Psoas muscle (tissue), 8 donors: ENCODE data around the gene BTBD3. TPM values are rescaled to one million over a fixed set of nuclear protein-coding genes. Genes with fewer than 3 reads are reported as not detected.

Experiments used
- ATAC-seq, 4 donors: fragments of 200-7000 bp; cut with Tn5 transposase; one replicate each; pipeline ENCODE4 v1.9.1; 2020; ENCODE audit warnings: moderate library complexity in 3 of 4, mild to moderate bottlenecking in 2 of 4
- DNase-seq, 2 donors: peaks; one replicate each; pipeline ENCODE4 v3.0.0-alpha.2; 2020
- H3K27ac ChIP-seq: fragments of 200-600 bp; one replicate; pipeline ENCODE4 v1.8.0; 2022
- H3K27me3 ChIP-seq, 3 donors: fragments of 200-600 bp in 1 of 3; one replicate each; pipeline versions ENCODE4 v1.6.1 to v1.8.0; 2013 to 2022; ENCODE audit warnings: low read length in 2 of 3, mild to moderate bottlenecking in 2 of 3, moderate library complexity in 1 of 3; ENCODE audit not compliant: insufficient read depth in 3 of 3
- H3K36me3 ChIP-seq, 2 donors: fragments of 200-600 bp in 1 of 2; one replicate each; pipeline versions ENCODE4 v1.6.1 to v1.8.0; 2013 to 2022; ENCODE audit warnings: low read depth in 1 of 2, mild to moderate bottlenecking in 1 of 2, moderate library complexity in 1 of 2; ENCODE audit not compliant: insufficient read depth in 1 of 2
- H3K4me1 ChIP-seq: fragments of 200-600 bp; one replicate; pipeline ENCODE4 v1.8.0; 2022
- H3K4me3 ChIP-seq: fragments of 200-600 bp; one replicate; pipeline ENCODE4 v1.8.0; 2022; ENCODE audit warnings: mild to moderate bottlenecking
- H3K9me3 ChIP-seq: fragments of 200-600 bp; one replicate; pipeline ENCODE4 v1.8.0; 2022
- WGBS, 3 donors: extraction: QIAGEN DNeasy Blood & Tissue Kit; methylation state at CpG; one replicate each; pipeline versions ENCODE4 v1.1.6 to v1.1.7; 2013; 5-methylcytosine and 5-hydroxymethylcytosine counted together
- intact Hi-C, 2 donors: fragments of 100-400 bp; cut with DNase I; formaldehyde crosslinking; loops; one replicate each; pipeline versions ENCODE4 v1.11.0 to v1.14.2; 2022
- polyA plus RNA-seq, 3 donors: library from polyadenylated mRNA; stranded (reverse); fragments of 200-250 nt; gene quantifications; one replicate each; pipeline ENCODE4 v1.2.3, GENCODE V29; 2013
- total RNA-seq, 4 donors: library from RNA; stranded (reverse); fragmentation: NEBNext Ultra II Directional in 2 of 4; extraction: Animal tissue kit (Norgen Biotek cat#: 25700) in 2 of 4; gene quantifications; one replicate each; pipeline versions ENCODE4 v1.2.1 to v1.2.4, GENCODE V29; 2021 to 2023
- TF ChIP-seq, protein P1 (sequence below): fragments of 200-600 bp; IDR thresholded peaks from one replicate; pipeline ENCODE4 v1.8.0; 2022; ENCODE audit warnings: antibody characterized with exemption
- donor health status: healthy with polysubstance abuse.
- donor health status: DM: no; HTN: no; CAD: no; lungs with moderate emphysema.
- donor health status: Bipolar disorder and iron deficiency.
- donor health status: healthy.
- donor health status: DM: yes; HTN: yes; CAD: no.
- donor health status: DM: no; HTN: no; CAD: no.
- donor health status: DM: no; HTN: no; CAD: no.
- donor health status: DM: yes; HTN: yes; CAD: no.

Gene BTBD3
- total and polyA plus RNA-seq, 7 donors = 7.3 to 23.7 (median 15.1) TPM

DNA sequence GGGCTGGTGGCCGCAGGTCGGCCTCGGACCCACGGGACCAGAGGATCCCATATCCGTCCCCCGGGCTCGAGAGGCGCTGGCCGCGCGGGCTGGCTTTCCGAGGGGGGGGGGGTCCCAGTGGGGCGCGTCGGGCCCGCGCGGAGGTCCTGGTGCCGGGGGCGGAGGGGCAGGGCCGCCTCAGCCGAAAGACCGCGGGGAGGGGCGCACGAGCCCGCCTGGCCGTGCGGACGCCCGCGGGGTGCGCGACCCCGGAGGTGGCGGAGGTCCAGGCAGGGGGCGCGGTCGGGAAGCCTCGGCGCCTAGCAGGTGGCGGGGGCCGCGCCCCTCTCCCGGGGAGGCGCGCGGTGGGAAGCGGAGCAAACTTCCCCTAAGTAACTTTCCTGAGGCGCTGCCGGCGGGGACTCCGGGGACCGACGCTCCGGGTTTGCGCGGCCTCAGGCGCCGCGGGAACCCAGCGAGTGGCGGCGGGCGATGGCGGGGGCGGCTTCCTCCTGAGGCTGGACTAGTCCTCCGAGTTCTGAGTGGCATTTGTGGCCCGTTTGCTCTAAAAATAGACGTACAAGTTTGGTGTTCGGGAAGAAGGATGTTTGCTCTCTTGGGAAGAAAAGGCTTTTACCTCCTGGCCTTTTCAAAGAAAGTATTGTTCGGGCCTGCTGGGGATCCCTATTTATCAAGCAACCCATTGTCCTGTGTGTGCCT, 26.5 kb upstream of the BTBD3 start:
- Histone ChIP-seq H3K9me3 (no peaks in the 10 kb centered on the region), H3K4me1 (peaks cover 44% of the 10 kb centered on the region), H3K4me3 (peak overlapping the region; percentile 82), H3K36me3 (no peaks in the 10 kb centered on the region), H3K27me3 (no peaks in the 10 kb centered on the region), H3K27ac (peak overlapping the region; percentile 94)
- TF ChIP-seq, protein P1, sequence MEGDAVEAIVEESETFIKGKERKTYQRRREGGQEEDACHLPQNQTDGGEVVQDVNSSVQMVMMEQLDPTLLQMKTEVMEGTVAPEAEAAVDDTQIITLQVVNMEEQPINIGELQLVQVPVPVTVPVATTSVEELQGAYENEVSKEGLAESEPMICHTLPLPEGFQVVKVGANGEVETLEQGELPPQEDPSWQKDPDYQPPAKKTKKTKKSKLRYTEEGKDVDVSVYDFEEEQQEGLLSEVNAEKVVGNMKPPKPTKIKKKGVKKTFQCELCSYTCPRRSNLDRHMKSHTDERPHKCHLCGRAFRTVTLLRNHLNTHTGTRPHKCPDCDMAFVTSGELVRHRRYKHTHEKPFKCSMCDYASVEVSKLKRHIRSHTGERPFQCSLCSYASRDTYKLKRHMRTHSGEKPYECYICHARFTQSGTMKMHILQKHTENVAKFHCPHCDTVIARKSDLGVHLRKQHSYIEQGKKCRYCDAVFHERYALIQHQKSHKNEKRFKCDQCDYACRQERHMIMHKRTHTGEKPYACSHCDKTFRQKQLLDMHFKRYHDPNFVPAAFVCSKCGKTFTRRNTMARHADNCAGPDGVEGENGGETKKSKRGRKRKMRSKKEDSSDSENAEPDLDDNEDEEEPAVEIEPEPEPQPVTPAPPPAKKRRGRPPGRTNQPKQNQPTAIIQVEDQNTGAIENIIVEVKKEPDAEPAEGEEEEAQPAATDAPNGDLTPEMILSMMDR = no peak
- peak; percentile 68 to 76 for DNase-seq
- ATAC-seq = peak; percentile 56 to 70 (median 58)
- intact Hi-C loops = no loop called here
- WGBS, 3 donors = 0 to 1% (median 1%) methylated on average over 34 to 72 of the region's 72 CpGs

DNA sequence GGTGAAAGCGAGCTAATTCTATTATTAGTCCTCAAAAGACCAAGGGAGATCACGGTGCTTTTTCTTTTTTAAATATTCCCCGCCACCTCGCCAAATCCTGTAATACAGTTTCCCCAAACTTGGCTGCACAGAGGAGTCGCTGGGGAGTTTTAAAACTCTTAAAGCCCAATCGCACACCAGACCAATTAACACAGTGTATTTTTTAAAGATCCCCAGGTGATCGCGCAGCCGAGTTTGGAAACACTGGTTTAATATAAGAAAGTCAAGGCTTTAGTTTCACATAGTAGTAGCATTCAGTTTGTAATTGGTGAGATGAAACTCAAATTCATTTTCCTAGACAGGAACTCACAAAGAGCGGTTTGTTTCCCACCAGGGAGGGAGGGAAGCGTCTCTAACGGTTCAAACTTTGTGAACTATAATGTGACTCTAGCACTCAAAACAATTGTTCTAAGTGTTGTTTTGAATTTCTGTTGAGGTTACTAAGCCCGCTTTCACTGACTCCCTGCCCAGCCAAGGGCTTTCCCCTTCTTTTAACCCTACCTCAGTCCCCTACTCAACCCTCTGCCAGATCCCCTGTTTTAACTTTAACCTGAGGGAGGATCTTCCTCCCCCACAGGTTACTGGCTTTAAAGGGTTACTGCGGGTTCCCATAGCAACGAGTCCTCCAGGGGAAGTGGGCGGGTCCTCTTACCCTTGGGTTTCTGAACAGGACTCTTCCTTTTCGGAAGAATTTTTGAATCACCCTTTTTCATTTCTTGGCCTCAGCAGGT, 25.7 kb upstream of the BTBD3 start:
- ATAC-seq = peak in 2 of 4 donors; percentile 18 to 34
- intact Hi-C loops = no loop called here

DNA sequence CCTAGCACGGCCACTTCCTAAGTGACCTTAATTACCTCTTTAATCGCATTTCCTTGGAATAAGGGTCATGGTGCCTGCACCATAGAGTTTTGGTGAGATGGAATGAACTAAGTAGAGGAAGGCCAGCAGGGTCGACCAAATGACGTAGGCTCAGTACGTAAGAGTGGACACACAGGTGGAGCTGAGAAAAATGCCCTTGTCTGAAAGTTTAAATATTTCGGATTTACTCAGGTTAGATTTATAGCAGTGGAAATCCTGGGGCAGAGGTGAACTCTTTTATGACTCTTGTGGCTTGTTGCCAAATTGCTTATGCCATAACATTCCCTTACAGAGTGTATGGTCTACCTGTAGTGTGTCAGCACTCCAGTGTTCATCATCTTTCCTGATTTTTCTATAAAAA, 23.6 kb upstream of the BTBD3 start:
- intact Hi-C loops = no loop called here
- Histone ChIP-seq H3K4me1 (peaks cover 49% of the 10 kb centered on the region), H3K36me3 (no peaks in the 10 kb centered on the region), H3K4me3 (no peak overlapping the region), H3K27ac (peak overlapping the region; percentile 17), H3K27me3 (no peaks in the 10 kb centered on the region), H3K9me3 (no peaks in the 10 kb centered on the region)
- WGBS, 3 donors = 47 to 63% (median 52%) methylated on average over 6 of the region's 6 CpGs
- TF ChIP-seq, protein P1 = no peak
- no peak for ATAC-seq
- no peak for DNase-seq

More for the DNA sequence above, 25.7 kb upstream of the BTBD3 start:
- peak overlapping the region; percentile 94 for H3K27ac ChIP-seq
- no peaks in the 10 kb centered on the region for H3K36me3 ChIP-seq
- WGBS, 3 donors = 0% methylated on average over 17 of the region's 17 CpGs
- peak overlapping the region; percentile 82 for H3K4me3 ChIP-seq
- TF ChIP-seq, protein P1 = no peak
- DNase-seq = peak in 1 of 2 donors; percentile 21
- no peaks in the 10 kb centered on the region for H3K27me3 ChIP-seq
- no peaks in the 10 kb centered on the region for H3K9me3 ChIP-seq
- peaks cover 49% of the 10 kb centered on the region for H3K4me1 ChIP-seq

DNA sequence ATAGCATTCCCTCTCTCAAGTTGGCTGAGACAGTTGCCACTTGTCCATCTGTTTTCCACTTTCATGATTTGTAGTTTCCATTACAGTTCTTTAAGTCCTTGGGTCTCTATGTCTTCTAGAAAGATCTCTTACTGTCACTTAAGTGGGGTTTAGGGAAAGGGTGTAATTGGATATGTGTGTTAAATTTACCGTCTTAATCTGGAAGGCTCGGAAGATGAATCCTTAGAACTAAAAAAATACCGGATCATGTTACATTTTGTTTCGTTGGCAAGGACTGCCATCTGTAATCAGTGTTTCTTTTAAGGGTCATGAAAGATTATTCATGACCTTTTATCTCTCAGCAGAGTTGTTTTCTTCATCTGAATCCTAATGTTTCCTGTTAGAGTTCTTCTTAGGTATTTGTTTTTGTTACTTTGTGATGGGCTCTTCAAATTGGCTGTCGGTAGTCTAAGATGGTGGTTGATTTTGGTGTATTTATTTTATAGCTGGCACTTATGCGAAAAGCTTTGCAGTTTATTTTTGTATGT, 21.8 kb upstream of the BTBD3 start:
- intact Hi-C loops = no loop called here

More for the DNA sequence above, 21.8 kb upstream of the BTBD3 start:
- WGBS, 3 donors = 28 to 34% (median 30%) methylated on average over 6 of the region's 6 CpGs
- TF ChIP-seq, protein P1 = no peak
- Histone ChIP-seq H3K36me3 (peaks cover 0 to 3% of the 10 kb centered on the region in 2 donors), H3K4me1 (peaks cover 45% of the 10 kb centered on the region), H3K27ac (peak overlapping the region; percentile 59), H3K27me3 (no peaks in the 10 kb centered on the region), H3K4me3 (peak overlapping the region; percentile 42), H3K9me3 (no peaks in the 10 kb centered on the region)
- DNase-seq (no peak), ATAC-seq (peak in 2 of 4 donors; percentile 33 to 53)
